Tibial artery (tissue), 4 donors: ENCODE measurements around the gene PSMA2.
"Not testable (repeated sequence)": the region's sequence is repeated elsewhere in the genome, so short reads cannot be mapped to it uniquely, and the experiment has no call there.

ENCODE experiments used
- DNase-seq, 2 donors: peaks; one replicate each; pipeline ENCODE4 v3.0.0-alpha.2; 2019
- H3K27ac ChIP-seq, 2 donors: fragments of 200-600 bp; sonication (generic) in 1 of 2; 1 replicate in 1 of 2; 2 replicates in 1 of 2; pipeline ENCODE4 v1.5.1; 2018 to 2019; ENCODE audit warnings: mild to moderate bottlenecking in 1 of 2
- H3K27me3 ChIP-seq, 2 donors: fragments of 200-600 bp; sonication (generic) in 1 of 2; one replicate each; pipeline versions ENCODE4 v1.5.1 to v1.6.0; 2016 to 2019
- H3K36me3 ChIP-seq, 3 donors: fragments of 200-600 bp; sonication (generic) in 2 of 3; one replicate each; pipeline ENCODE4 v1.5.1; 2016 to 2019; ENCODE audit warnings: mild to moderate bottlenecking in 2 of 3
- H3K4me1 ChIP-seq, 4 donors: fragments of 200-600 bp; sonication (generic) in 2 of 4; 1 replicate in 3 of 4; 2 replicates in 1 of 4; pipeline ENCODE4 v1.5.1; 2016 to 2019
- H3K4me3 ChIP-seq, 2 donors: fragments of 200-600 bp; sonication (generic) in 1 of 2; 1 replicate in 1 of 2; 2 replicates in 1 of 2; pipeline ENCODE4 v1.5.1; 2018 to 2019; ENCODE audit warnings: mild to moderate bottlenecking in 2 of 2
- H3K9me3 ChIP-seq, 3 donors: fragments of 200-600 bp; sonication (generic) in 1 of 3; one replicate each; pipeline ENCODE4 v1.5.1; 2016 to 2019
- CTCF ChIP-seq, 2 experiments: fragments of 200-600 bp in 1 of 2; fragments of 450-650 bp in 1 of 2; IDR thresholded peaks; one replicate each; pipeline ENCODE4 v1.5.1; 2017 to 2019; ENCODE audit warnings: antibody characterized with exemption in 2 of 2, mild to moderate bottlenecking in 1 of 2, moderate library complexity in 1 of 2
- intact Hi-C: fragments of 100-400 bp; cut with DNase I; formaldehyde crosslinking; loops from one replicate; pipeline ENCODE4 v1.15.0; 2023; ENCODE audit warnings: low total_unique reads

PSMA2 gene

GRCh38 chr7:42902331-42902730 is 29.6 kb downstream of the PSMA2 start:
- H3K36me3 ChIP-seq: no peaks in the 10 kb centered on the region
- TF ChIP-seq CTCF (IDR thresholded peaks at IDR 0.05): no peak
- H3K9me3 ChIP-seq: no peaks in the 10 kb centered on the region
- H3K27me3 ChIP-seq: no peaks in the 10 kb centered on the region
- intact Hi-C loops: no loop called here
- no peak overlapping the region for H3K4me3 ChIP-seq
- DNase-seq: no peak
- H3K27ac ChIP-seq: no peak overlapping the region
- no peaks in the 10 kb centered on the region for H3K4me1 ChIP-seq

GRCh38 chr7:42900842-42901241 is 31.1 kb downstream of the PSMA2 start:
- Histone ChIP-seq H3K27me3 (no peaks in the 10 kb centered on the region), H3K36me3 (no peaks in the 10 kb centered on the region), H3K4me3 (no peak overlapping the region), H3K4me1 (no peaks in the 10 kb centered on the region), H3K27ac (no peak overlapping the region), H3K9me3 (no peaks in the 10 kb centered on the region)
- intact Hi-C loops: no loop called here
- no peak for TF ChIP-seq CTCF (IDR thresholded peaks at IDR 0.05)
- DNase-seq: no peak

GRCh38 chr7:42893346-42894240 is 38.4 kb downstream of the PSMA2 start:
- no peak for DNase-seq
- Histone ChIP-seq H3K4me1 (peaks cover 0 to 5% (median 5%) of the 10 kb centered on the region in 4 donors), H3K4me3 (no peak overlapping the region), H3K9me3 (no peaks in the 10 kb centered on the region), H3K36me3 (no peaks in the 10 kb centered on the region), H3K27ac (no peak overlapping the region), H3K27me3 (no peaks in the 10 kb centered on the region)
- TF ChIP-seq CTCF (IDR thresholded peaks at IDR 0.05): no peak
- intact Hi-C loops: no loop called here

GRCh38 chr7:42886893-42887505 is 45.0 kb downstream of the PSMA2 start:
- Histone ChIP-seq H3K4me1 (peaks cover 0 to 15% (median 6%) of the 10 kb centered on the region in 4 donors), H3K4me3 (no peak overlapping the region), H3K36me3 (no peaks in the 10 kb centered on the region), H3K27ac (no peak overlapping the region), H3K27me3 (no peaks in the 10 kb centered on the region), H3K9me3 (no peaks in the 10 kb centered on the region)
- no peak for DNase-seq
- intact Hi-C loops: no loop called here
- no peak for TF ChIP-seq CTCF (IDR thresholded peaks at IDR 0.05)

- Histone ChIP-seq H3K4me1 (peaks cover 0 to 15% (median 6%) of the 10 kb centered on the region in 4 donors), H3K27ac (no peak overlapping the region), H3K4me3 (no peak overlapping the region), H3K9me3 (no peaks in the 10 kb centered on the region), H3K36me3 (no peaks in the 10 kb centered on the region), H3K27me3 (no peaks in the 10 kb centered on the region)
- intact Hi-C loops: no loop called here
- TF ChIP-seq CTCF (IDR thresholded peaks at IDR 0.05): peak in 1 of 2 experiments; percentile 8
- no peak for DNase-seq
These were observed 45.8 kb downstream of the PSMA2 start for GRCh38 chr7:42886129-42886528.

GRCh38 chr7:42885183-42885582 is 46.8 kb downstream of the PSMA2 start:
- H3K9me3 ChIP-seq, intact Hi-C loops, H3K4me3 ChIP-seq, DNase-seq, H3K27me3 ChIP-seq, H3K36me3 ChIP-seq, H3K27ac ChIP-seq: not testable (repeated sequence)
- peaks cover 0 to 15% (median 6%) of the 10 kb centered on the region in 4 donors for H3K4me1 ChIP-seq
